Left lung (tissue), 10 donors: ENCODE data around the gene GPR152. TPM values are rescaled to one million over a fixed set of nuclear protein-coding genes. Genes with fewer than 3 reads are reported as not detected.
A peak's percentile ranks its signal among the peaks of the same experiment; 100 is the strongest.

Experiments
- ATAC-seq: fragments of 200-7000 bp; cut with Tn5 transposase; one replicate; pipeline ENCODE4 v1.9.1; 2020; ENCODE audit warnings: moderate library complexity
- DNase-seq, 4 donors: peaks; one replicate each; pipeline ENCODE4 v3.0.0-alpha.2; 2013 to 2020
- H3K27ac ChIP-seq, 2 donors: fragments of 200-600 bp; sonication (generic) in 1 of 2; one replicate each; pipeline versions ENCODE4 v1.5.0 to v1.8.0; 2020 to 2021
- H3K27me3 ChIP-seq, 2 donors: fragments of 200-600 bp; sonication (generic) in 1 of 2; one replicate each; pipeline versions ENCODE4 v1.5.0 to v1.8.0; 2020 to 2021
- H3K36me3 ChIP-seq, 2 donors: fragments of 200-600 bp; sonication (generic) in 1 of 2; one replicate each; pipeline versions ENCODE4 v1.5.0 to v1.8.0; 2020 to 2021
- H3K4me1 ChIP-seq, 2 donors: fragments of 200-600 bp; one replicate each; pipeline ENCODE4 v1.8.0; 2021
- H3K4me3 ChIP-seq, 2 donors: fragments of 200-600 bp; sonication (generic) in 1 of 2; one replicate each; pipeline versions ENCODE4 v1.5.0 to v1.8.0; 2020 to 2021; ENCODE audit warnings: mild to moderate bottlenecking in 1 of 2
- H3K9me3 ChIP-seq, 2 donors: fragments of 200-600 bp; sonication (generic) in 1 of 2; one replicate each; pipeline versions ENCODE4 v1.5.0 to v1.8.0; 2020 to 2021
- intact Hi-C, 2 donors: fragments of 100-400 bp; cut with DNase I; formaldehyde crosslinking; loops; one replicate each; pipeline versions ENCODE4 v1.11.2 to v1.14.2; 2022
- polyA plus RNA-seq, 6 donors: library from polyadenylated mRNA; unstranded; fragments of 120-200 nt; gene quantifications; one replicate each; pipeline ENCODE4 v1.2.1, GENCODE V29; 2013; ENCODE audit not compliant: insufficient read length in 6 of 6
- total RNA-seq, 2 donors: library from RNA; stranded (reverse); fragmentation: NEBNext Ultra II Directional; extraction: Animal tissue kit (Norgen Biotek cat#: 25700); gene quantifications; one replicate each; pipeline ENCODE4 v1.2.1, GENCODE V29; 2021
- TF ChIP-seq, protein P1 (sequence below), 2 donors: fragments of 200-600 bp; sonication (generic) in 1 of 2; IDR thresholded peaks; one replicate each; pipeline versions ENCODE4 v1.5.0 to v1.8.0; 2021; ENCODE audit warnings: antibody characterized with exemption in 2 of 2
- donor health status: DM: no; HTN: yes; CAD: no.
- donor health status: DM: no; HTN: no; CAD: no.

The GPR152 gene
- total and polyA plus RNA-seq, 8 donors: not detected

DNA sequence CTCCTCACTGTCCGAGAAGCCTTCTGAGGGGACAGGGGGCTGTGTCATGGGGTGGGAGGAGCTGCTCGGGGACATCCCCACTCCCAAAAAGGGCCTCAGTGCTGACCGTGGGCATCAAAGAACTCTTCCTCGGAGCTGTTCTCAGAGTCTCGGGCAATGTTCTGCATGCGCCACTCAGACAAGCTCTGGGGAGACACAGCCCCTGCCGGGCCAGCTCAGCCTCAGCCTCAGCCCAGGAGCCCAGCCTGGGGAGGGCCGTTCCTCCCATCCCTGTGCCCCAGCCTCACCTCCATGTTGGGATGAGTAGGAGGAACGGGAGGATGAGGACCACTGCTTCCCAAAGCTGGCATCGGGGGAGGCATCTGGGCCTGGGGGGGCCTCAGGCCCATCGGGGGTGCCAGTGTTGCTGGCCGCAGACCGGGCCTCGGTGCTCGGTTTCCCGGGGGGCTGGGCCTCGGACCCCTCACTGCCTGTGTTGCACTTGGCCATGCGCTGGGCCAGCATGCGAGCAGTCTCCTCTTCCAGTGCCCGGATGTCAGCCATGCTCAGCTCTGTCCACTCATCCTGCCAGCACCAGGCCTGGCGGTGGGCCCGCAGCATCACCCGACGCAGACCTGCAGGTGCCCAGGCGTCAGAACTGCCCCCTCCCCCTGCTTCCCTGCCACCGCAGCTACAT lies 47.4 kb upstream of the GPR152 start:
- H3K36me3 ChIP-seq: peaks cover 0 to 70% of the 10 kb centered on the region in 2 donors
- H3K27ac ChIP-seq: no peak overlapping the region
- intact Hi-C loops: no loop called here
- ATAC-seq (no peak), DNase-seq (peak in 1 of 4 donors; percentile 79)
- H3K4me1 ChIP-seq: peaks cover 7 to 33% of the 10 kb centered on the region in 2 donors
- H3K9me3 ChIP-seq: no peaks in the 10 kb centered on the region
- no peak overlapping the region for H3K4me3 ChIP-seq
- TF ChIP-seq, protein P1, sequence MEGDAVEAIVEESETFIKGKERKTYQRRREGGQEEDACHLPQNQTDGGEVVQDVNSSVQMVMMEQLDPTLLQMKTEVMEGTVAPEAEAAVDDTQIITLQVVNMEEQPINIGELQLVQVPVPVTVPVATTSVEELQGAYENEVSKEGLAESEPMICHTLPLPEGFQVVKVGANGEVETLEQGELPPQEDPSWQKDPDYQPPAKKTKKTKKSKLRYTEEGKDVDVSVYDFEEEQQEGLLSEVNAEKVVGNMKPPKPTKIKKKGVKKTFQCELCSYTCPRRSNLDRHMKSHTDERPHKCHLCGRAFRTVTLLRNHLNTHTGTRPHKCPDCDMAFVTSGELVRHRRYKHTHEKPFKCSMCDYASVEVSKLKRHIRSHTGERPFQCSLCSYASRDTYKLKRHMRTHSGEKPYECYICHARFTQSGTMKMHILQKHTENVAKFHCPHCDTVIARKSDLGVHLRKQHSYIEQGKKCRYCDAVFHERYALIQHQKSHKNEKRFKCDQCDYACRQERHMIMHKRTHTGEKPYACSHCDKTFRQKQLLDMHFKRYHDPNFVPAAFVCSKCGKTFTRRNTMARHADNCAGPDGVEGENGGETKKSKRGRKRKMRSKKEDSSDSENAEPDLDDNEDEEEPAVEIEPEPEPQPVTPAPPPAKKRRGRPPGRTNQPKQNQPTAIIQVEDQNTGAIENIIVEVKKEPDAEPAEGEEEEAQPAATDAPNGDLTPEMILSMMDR (IDR thresholded peaks at IDR 0.05): no peak
- H3K27me3 ChIP-seq: peaks cover 0 to 16% of the 10 kb centered on the region in 2 donors

DNA sequence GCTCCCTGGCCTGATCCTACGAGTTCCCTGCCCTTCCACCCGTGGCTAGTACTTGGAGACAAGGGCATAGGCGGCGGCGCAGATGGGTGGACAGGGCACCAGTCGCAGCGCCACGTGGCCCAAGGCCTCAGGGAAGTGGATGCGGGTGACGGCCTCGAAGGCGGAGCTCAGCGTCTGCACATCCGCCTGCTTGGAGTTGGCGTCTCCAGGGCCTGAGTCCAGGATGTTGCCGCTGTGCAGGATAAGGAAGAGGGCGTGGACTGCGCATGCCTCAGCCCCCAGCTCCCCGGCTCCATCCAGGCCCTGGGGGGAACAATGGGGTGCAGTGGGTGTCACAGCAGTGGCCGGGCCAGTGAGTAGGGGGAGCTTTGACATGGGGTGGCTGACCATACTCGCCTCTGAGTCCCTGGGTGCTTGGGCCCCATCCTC lies 46.0 kb upstream of the GPR152 start:
- intact Hi-C loops: no loop called here
- Histone ChIP-seq H3K4me1 (peaks cover 3 to 19% of the 10 kb centered on the region in 2 donors), H3K27ac (no peak overlapping the region), H3K9me3 (no peaks in the 10 kb centered on the region), H3K36me3 (peaks cover 0 to 83% of the 10 kb centered on the region in 2 donors), H3K27me3 (peaks cover 0 to 2% of the 10 kb centered on the region in 2 donors), H3K4me3 (no peak overlapping the region)
- DNase-seq: peak in 1 of 4 donors; percentile 75
- TF ChIP-seq, protein P1 (IDR thresholded peaks at IDR 0.05): no peak
- no peak for ATAC-seq

DNA sequence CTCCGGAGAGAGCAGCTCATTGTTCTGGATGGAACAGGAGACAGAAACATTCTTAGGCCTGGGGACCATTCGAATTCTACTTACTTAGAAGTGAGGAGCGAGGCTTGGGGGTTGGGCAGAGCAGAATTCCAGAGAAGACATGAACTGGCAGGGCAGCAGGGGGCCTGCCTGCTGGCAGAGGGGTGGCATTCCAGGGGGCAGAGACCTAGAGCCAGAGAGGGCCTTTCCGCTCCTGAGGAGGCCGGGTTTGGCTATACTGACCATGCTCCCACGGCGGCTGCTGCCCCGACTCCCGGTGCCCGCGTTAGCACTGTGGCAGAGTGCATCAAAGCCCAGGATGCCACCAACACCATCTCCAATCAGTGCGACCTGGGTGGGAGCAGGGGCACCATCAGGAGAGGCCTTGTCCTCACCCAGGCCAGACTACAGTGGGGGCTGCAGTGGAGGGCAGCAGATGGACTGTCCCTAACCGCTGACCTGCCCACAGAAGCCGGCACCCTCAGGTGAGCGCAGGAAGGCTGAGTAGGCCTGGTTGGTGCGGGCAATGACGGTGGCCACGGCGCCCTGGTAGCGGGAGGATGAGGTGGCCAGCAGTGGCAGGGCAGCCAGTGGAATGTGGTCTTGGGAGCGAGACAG lies 45.2 kb upstream of the GPR152 start:
- DNase-seq: peak in 1 of 4 donors; percentile 67
- intact Hi-C loops: no loop called here
- peaks cover 0 to 90% of the 10 kb centered on the region in 2 donors for H3K36me3 ChIP-seq
- TF ChIP-seq, protein P1 (IDR thresholded peaks at IDR 0.05): no peak
- no peak overlapping the region for H3K4me3 ChIP-seq
- no peaks in the 10 kb centered on the region for H3K27me3 ChIP-seq
- H3K4me1 ChIP-seq: peaks cover 0 to 11% of the 10 kb centered on the region in 2 donors
- ATAC-seq: no peak
- no peaks in the 10 kb centered on the region for H3K9me3 ChIP-seq
- no peak overlapping the region for H3K27ac ChIP-seq

DNA sequence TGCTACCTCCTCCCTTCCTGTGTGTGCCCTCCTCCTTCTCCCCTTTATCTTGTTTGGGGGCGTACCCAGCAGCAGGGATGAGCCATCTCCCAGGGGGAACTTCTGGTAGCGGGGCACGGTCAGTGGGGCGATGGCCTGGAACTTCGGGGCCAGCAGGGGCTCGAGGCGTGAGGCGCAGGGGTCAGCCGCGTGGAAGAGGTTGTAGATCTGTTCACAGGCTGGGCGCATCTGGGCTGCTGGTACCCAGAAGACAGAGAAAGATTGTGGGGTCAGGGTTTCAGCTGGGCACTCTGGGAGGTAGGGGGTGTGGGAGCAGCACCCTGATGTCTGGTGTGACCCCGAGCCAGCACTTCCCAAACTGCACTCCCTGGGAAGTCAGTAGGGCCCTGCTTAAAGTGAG lies 43.6 kb upstream of the GPR152 start:
- no peak for ATAC-seq
- H3K36me3 ChIP-seq: peaks cover 0 to 90% of the 10 kb centered on the region in 2 donors
- intact Hi-C loops: no loop called here

More for the DNA sequence above, 43.6 kb upstream of the GPR152 start:
- TF ChIP-seq, protein P1 (IDR thresholded peaks at IDR 0.05): no peak
- H3K27ac ChIP-seq: no peak overlapping the region
- peaks cover 0 to 2% of the 10 kb centered on the region in 2 donors for H3K4me1 ChIP-seq
- H3K27me3 ChIP-seq: no peaks in the 10 kb centered on the region
- peak in 1 of 4 donors; percentile 50 for DNase-seq
- no peak overlapping the region for H3K4me3 ChIP-seq
- H3K9me3 ChIP-seq: no peaks in the 10 kb centered on the region
